KMS-11 (cell line): Measurements from ENCODE around the gene RIN3.

Source experiments
- H2AFZ ChIP-seq: fragments of 200-600 bp; sonication (generic); 2 replicates; pipeline ENCODE4 v1.6.1; 2016; ENCODE audit warnings: antibody characterized with exemption, mixed run types, low read depth
- H3K27ac ChIP-seq: fragments of 200-600 bp; sonication (generic); 2 replicates; pipeline ENCODE4 v1.6.1; 2016; ENCODE audit warnings: mild to moderate bottlenecking, mixed run types
- H3K27me3 ChIP-seq: fragments of 200-600 bp; sonication (generic); 2 replicates; pipeline ENCODE4 v1.6.1; 2017; ENCODE audit warnings: mild to moderate bottlenecking, low read depth, mixed run types, moderate library complexity; ENCODE audit not compliant: insufficient read depth
- H3K36me3 ChIP-seq: fragments of 200-600 bp; sonication (generic); 2 replicates; pipeline ENCODE4 v1.6.1; 2017; ENCODE audit warnings: mild to moderate bottlenecking, mixed run types; ENCODE audit not compliant: insufficient read depth
- H3K4me1 ChIP-seq: fragments of 200-600 bp; sonication (generic); 2 replicates; pipeline ENCODE4 v1.6.1; 2016; ENCODE audit warnings: mild to moderate bottlenecking, low read depth, mixed run types; ENCODE audit not compliant: poor library complexity, severe bottlenecking
- H3K4me2 ChIP-seq: fragments of 200-600 bp; sonication (generic); 2 replicates; pipeline ENCODE4 v1.7.0; 2016; ENCODE audit warnings: mild to moderate bottlenecking, mixed run types
- H3K4me3 ChIP-seq: fragments of 200-600 bp; sonication (generic); IDR thresholded peaks from 2 replicates; pipeline ENCODE4 v1.6.1; 2017; ENCODE audit warnings: low read depth, low read length, mixed read lengths; ENCODE audit not compliant: insufficient read depth
- H3K79me2 ChIP-seq: fragments of 200-600 bp; sonication (generic); 2 replicates; pipeline ENCODE4 v1.6.1; 2016; ENCODE audit warnings: low read depth, mixed run types; ENCODE audit not compliant: insufficient read depth
- H3K9ac ChIP-seq: fragments of 200-600 bp; sonication (generic); 2 replicates; pipeline ENCODE4 v1.6.1; 2016; ENCODE audit warnings: mild to moderate bottlenecking, mixed run types
- H4K20me1 ChIP-seq: fragments of 200-600 bp; sonication (generic); 2 replicates; pipeline ENCODE4 v1.6.1; 2016; ENCODE audit warnings: mild to moderate bottlenecking, mixed run types; ENCODE audit not compliant: insufficient read depth
- CTCF ChIP-seq: fragments of 200-600 bp; sonication (generic); conservative IDR thresholded peaks from 2 replicates; pipeline ENCODE4 v1.6.1; 2017; ENCODE audit warnings: low read depth, mild to moderate bottlenecking, antibody characterized with exemption, low read length, moderate library complexity, mixed read lengths

RIN3 gene

GRCh38 chr14:92716131-92716530 lies 202.6 kb downstream of the RIN3 start:
- Histone ChIP-seq H3K79me2 (no peaks in the 10 kb centered on the region), H3K4me1 (peaks cover 10% of the 10 kb centered on the region), H3K27ac (no peak overlapping the region), H3K4me3 (no peak overlapping the region), H3K27me3 (no peaks in the 10 kb centered on the region), H4K20me1 (no peaks in the 10 kb centered on the region), H3K4me2 (no peak overlapping the region), H3K9ac (no peak overlapping the region), H2AFZ (no peak overlapping the region), H3K36me3 (no peaks in the 10 kb centered on the region)
- no peak for TF ChIP-seq CTCF

DNA sequence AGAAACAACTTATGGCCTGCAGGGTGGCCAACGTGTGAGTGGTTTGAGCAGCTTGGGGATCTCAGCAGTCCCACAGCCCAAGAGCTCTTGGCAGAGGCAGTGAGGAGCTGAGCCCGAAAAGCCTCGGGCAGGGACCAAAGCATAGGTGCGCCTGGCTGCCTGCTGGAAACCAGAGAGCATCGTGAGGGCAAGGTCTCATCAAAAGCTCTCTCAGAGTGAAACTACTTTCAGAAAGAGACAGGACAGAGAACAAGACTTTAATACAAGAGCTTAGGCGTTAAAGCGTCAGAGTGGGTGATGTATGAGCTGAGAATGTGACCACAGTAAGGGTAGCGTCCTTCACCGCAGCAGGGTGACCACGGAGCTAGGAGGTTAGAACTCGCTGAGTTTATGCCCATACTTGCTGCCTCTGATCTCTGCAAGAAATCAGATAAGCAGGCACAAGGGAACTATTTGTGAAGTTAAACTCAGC lies 204.0 kb downstream of the RIN3 start:
- Histone ChIP-seq H3K4me2 (no peak overlapping the region), H3K36me3 (no peaks in the 10 kb centered on the region), H3K27me3 (no peaks in the 10 kb centered on the region), H3K9ac (no peak overlapping the region), H3K27ac (no peak overlapping the region), H2AFZ (no peak overlapping the region), H3K4me1 (peaks cover 10% of the 10 kb centered on the region), H3K79me2 (no peaks in the 10 kb centered on the region), H3K4me3 (no peak overlapping the region), H4K20me1 (no peaks in the 10 kb centered on the region)
- TF ChIP-seq CTCF: no peak

GRCh38 chr14:92718664-92719063 lies 205.1 kb downstream of the RIN3 start:
- no peaks in the 10 kb centered on the region for H3K79me2 ChIP-seq
- no peak overlapping the region for H3K27ac ChIP-seq
- no peak overlapping the region for H3K9ac ChIP-seq
- H3K27me3 ChIP-seq: no peaks in the 10 kb centered on the region
- no peaks in the 10 kb centered on the region for H3K36me3 ChIP-seq
- no peak overlapping the region for H2AFZ ChIP-seq
- no peaks in the 10 kb centered on the region for H4K20me1 ChIP-seq
- no peak overlapping the region for H3K4me2 ChIP-seq
- no peak overlapping the region for H3K4me3 ChIP-seq
- no peak for TF ChIP-seq CTCF
- peaks cover 10% of the 10 kb centered on the region for H3K4me1 ChIP-seq

DNA sequence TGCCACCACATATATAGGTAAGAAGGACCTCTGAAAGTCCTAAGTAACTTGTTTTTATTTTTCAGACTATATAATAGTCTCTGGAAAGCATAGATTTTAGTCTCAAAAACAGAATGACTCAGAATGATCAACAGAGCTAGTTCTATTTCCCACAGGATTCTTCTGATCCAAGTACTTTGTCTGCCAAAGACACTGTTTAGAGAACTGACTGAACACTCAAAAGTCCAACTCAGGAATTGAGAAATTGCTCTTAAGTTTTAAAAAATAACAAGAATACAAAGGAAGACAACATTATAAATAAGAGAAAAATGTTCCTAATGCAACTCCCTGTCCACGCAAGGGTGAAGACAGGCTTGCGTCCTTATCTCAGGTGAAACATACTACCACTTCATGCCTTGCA lies 205.8 kb downstream of the RIN3 start:
- Histone ChIP-seq H3K4me2 (no peak overlapping the region), H3K27ac (no peak overlapping the region), H3K4me3 (no peak overlapping the region), H3K36me3 (no peaks in the 10 kb centered on the region), H3K79me2 (no peaks in the 10 kb centered on the region), H3K27me3 (no peaks in the 10 kb centered on the region), H4K20me1 (no peaks in the 10 kb centered on the region), H3K9ac (no peak overlapping the region), H2AFZ (no peak overlapping the region), H3K4me1 (peaks cover 10% of the 10 kb centered on the region)
- no peak for TF ChIP-seq CTCF
